ENCODE measurements around the gene ZNF362. TPM values are rescaled to one million over a fixed set of nuclear protein-coding genes. Genes with fewer than 3 reads are reported as not detected.
A peak's percentile ranks its signal among the peaks of the same experiment; 100 is the strongest.

ZNF362 gene
- polyA plus RNA-seq, 1 experiment, result 9.0 TPM

DNA sequence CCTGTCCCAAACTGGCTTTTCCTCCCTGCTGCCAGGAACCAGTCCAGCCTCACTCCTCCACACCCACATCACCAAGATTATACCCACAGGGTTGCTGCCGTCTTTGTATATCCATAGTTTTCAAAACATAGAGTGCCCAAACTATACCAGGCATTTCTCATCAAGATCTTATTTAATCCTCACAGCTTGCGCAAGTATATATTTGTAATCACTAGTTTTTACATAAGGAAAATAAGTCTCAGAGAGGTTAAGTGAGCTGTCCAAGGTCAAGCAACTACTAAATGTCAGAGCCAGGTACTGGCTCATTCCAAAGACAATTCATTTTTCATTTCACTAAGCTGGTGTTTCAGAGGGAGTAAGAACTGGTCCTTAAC lies 34.9 kb upstream of the ZNF362 start:
- no peak for DNase-seq (ENCODE audit: low read depth, low spot score)
- Histone ChIP-seq H3K27ac (ENCODE audit: low read depth, low read length) (no peak overlapping the region), H3K9me3 (ENCODE audit: control insufficient read depth, insufficient read depth, low read length) (peaks cover 4% of the 10 kb centered on the region), H3K27me3 (ENCODE audit: control insufficient read depth, insufficient read depth, low read length) (no peaks in the 10 kb centered on the region), H3K4me3 (ENCODE audit: low read depth, low read length) (no peak overlapping the region)
- ChIA-PET CTCF (no interaction called here), POLR2A (no interaction called here)
- no peak for TF ChIP-seq CTCF (IDR thresholded peaks at IDR 0.05; ENCODE audit: low read depth, low read length)

- H3K9me3 ChIP-seq (ENCODE audit: control insufficient read depth, insufficient read depth, low read length), result peaks cover 4% of the 10 kb centered on the region
- TF ChIP-seq CTCF (IDR thresholded peaks at IDR 0.05; ENCODE audit: low read depth, low read length), result no peak
- ChIA-PET CTCF (interaction anchor here (0.6 kb wide), 1 partner anchor 702 kb away, joined by 9 read pairs; no protein-coding TSS in a partner anchor), POLR2A (no interaction called here)
- H3K27me3 ChIP-seq (ENCODE audit: control insufficient read depth, insufficient read depth, low read length), result peaks cover 2% of the 10 kb centered on the region
- no peak overlapping the region for H3K4me3 ChIP-seq (ENCODE audit: low read depth, low read length)
- H3K27ac ChIP-seq (ENCODE audit: low read depth, low read length), result no peak overlapping the region
- no peak for DNase-seq (ENCODE audit: low read depth, low spot score)
These were observed 33.9 kb upstream of the ZNF362 start for GRCh38 chr1:33222381-33222780.

DNA sequence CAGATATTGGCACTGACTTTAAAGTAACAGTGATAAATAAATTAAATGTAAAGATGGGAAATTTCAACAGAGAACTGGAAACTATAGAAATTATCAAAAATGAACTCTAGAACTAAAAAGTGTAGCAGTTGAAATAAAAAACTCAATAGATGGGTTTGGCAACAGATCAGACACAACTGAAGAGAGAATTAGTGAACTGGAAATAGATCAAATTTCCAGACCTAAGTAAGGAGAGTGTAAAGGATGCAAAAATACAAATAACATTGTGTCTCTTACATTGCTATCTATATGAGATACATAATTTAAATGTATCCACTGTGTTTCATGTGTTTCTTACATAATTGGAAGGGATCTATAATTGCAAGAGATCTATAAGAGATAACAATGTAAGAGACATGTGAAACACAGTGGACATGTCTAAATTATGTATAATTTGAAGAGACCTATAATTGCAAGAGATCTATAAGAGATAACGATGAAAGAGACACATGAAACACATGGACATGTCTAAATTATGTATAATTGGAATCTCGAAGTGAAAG lies 32.1 kb upstream of the ZNF362 start:
- H3K9me3 ChIP-seq (ENCODE audit: control insufficient read depth, insufficient read depth, low read length), result peaks cover 4% of the 10 kb centered on the region
- no peak for TF ChIP-seq CTCF (IDR thresholded peaks at IDR 0.05; ENCODE audit: low read depth, low read length)
- ChIA-PET CTCF (no interaction called here), POLR2A (no interaction called here)
- no peak for DNase-seq (ENCODE audit: low read depth, low spot score)
- no peak overlapping the region for H3K27ac ChIP-seq (ENCODE audit: low read depth, low read length)
- no peak overlapping the region for H3K4me3 ChIP-seq (ENCODE audit: low read depth, low read length)
- H3K27me3 ChIP-seq (ENCODE audit: control insufficient read depth, insufficient read depth, low read length), result peaks cover 5% of the 10 kb centered on the region

- Histone ChIP-seq H3K9me3 (ENCODE audit: control insufficient read depth, insufficient read depth, low read length) (peaks cover 4% of the 10 kb centered on the region), H3K27me3 (ENCODE audit: control insufficient read depth, insufficient read depth, low read length) (peaks cover 5% of the 10 kb centered on the region), H3K4me3 (ENCODE audit: low read depth, low read length) (no peak overlapping the region), H3K27ac (ENCODE audit: low read depth, low read length) (no peak overlapping the region)
- TF ChIP-seq CTCF (IDR thresholded peaks at IDR 0.05; ENCODE audit: low read depth, low read length), result no peak
- ChIA-PET CTCF (interaction anchor here (1.2 kb wide), 1 partner anchor 70 kb away, joined by 4 read pairs; no protein-coding TSS in a partner anchor), POLR2A (no interaction called here)
- no peak for DNase-seq (ENCODE audit: low read depth, low spot score)
These were observed 30.7 kb upstream of the ZNF362 start for GRCh38 chr1:33225586-33225985.

DNA sequence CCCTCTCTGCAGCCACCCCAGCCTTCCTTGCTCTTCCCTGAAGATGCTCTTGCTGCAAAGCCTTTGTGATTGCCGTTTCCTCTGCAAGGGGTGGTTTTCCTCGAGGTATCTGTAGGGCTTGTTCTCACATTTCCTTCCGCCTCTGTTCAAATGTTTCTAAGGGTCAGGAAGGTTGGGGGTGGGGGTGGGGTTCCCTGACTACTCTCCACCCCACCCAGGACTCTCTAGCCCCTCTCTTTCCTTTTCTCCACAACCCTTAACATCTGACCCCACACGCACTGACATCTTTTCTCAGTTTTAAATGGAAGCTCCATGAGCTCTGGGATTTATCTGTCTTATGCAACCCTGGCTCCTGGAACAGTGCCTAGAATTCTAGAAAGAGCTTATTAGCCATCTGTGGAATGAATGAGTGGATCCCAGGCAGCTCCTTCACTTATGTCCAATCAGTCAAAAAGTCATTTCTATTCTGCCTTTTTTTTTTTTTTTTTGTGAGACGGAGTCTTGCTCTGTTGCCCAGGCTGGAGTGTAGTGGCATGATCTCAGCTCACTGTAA lies 27.3 kb upstream of the ZNF362 start:
- Histone ChIP-seq H3K4me3 (ENCODE audit: low read depth, low read length) (no peak overlapping the region), H3K9me3 (ENCODE audit: control insufficient read depth, insufficient read depth, low read length) (no peaks in the 10 kb centered on the region), H3K27me3 (ENCODE audit: control insufficient read depth, insufficient read depth, low read length) (peaks cover 8% of the 10 kb centered on the region), H3K27ac (ENCODE audit: low read depth, low read length) (peak overlapping the region; percentile 11)
- ChIA-PET POLR2A (interaction anchor here (0.6 to 1.0 kb wide), 3 partner anchors 47 to 113 kb away, joined by 3 to 7 read pairs (median 5); partner anchors contain the start of gene TRIM62), CTCF (interaction anchor here (0.6 to 2.1 kb wide), 5 partner anchors 40 to 1144 kb away, joined by 3 to 5 read pairs (median 3); no protein-coding TSS in a partner anchor)
- no peak for TF ChIP-seq CTCF (IDR thresholded peaks at IDR 0.05; ENCODE audit: low read depth, low read length)
- peak; percentile 83 for DNase-seq (ENCODE audit: low read depth, low spot score)
